Measurements from ENCODE around the gene GK. TPM values are rescaled to one million over a fixed set of nuclear protein-coding genes. Genes with fewer than 3 reads are reported as not detected.
A peak's percentile ranks its signal among the peaks of the same experiment; 100 is the strongest.

Gene GK
- total RNA-seq, 1 donor from 2014 or later = 16.3 TPM

DNA sequence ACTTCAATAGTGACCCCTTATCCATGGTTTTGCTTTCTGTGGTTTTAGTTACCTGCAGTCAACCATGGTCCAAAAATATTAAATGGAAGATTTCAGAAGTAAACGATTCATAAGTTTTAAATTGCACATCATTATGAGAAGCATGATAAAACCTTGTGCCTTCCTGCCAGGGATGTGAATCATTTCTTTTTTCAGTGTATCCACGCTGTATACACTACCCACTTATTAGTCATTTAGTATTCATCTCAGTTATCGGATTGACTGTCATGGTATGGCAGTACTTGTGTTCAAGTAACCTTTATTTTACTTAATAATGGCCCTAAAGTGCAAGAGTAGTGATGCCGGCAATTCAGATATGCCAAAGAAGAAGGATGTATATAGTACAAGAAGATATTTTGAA, 38.0 kb upstream of the GK start:
- Mint-ChIP-seq H3K4me3 (ENCODE audit: low read depth) (no peak overlapping the region), H3K9me3 (ENCODE audit: low read depth) (peaks cover 5% of the 10 kb centered on the region), H3K36me3 (ENCODE audit: insufficient read depth) (no peaks in the 10 kb centered on the region), H3K4me1 (ENCODE audit: low read depth) (peaks cover 6% of the 10 kb centered on the region), H3K27me3 (no peaks in the 10 kb centered on the region), H3K27ac (no peak overlapping the region)
- TF ChIP-seq, protein P1, sequence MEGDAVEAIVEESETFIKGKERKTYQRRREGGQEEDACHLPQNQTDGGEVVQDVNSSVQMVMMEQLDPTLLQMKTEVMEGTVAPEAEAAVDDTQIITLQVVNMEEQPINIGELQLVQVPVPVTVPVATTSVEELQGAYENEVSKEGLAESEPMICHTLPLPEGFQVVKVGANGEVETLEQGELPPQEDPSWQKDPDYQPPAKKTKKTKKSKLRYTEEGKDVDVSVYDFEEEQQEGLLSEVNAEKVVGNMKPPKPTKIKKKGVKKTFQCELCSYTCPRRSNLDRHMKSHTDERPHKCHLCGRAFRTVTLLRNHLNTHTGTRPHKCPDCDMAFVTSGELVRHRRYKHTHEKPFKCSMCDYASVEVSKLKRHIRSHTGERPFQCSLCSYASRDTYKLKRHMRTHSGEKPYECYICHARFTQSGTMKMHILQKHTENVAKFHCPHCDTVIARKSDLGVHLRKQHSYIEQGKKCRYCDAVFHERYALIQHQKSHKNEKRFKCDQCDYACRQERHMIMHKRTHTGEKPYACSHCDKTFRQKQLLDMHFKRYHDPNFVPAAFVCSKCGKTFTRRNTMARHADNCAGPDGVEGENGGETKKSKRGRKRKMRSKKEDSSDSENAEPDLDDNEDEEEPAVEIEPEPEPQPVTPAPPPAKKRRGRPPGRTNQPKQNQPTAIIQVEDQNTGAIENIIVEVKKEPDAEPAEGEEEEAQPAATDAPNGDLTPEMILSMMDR (IDR thresholded peaks at IDR 0.05; ENCODE audit: unreplicated experiment) = no peak
- no peak for DNase-seq (ENCODE audit: low spot score, unreplicated experiment)

DNA sequence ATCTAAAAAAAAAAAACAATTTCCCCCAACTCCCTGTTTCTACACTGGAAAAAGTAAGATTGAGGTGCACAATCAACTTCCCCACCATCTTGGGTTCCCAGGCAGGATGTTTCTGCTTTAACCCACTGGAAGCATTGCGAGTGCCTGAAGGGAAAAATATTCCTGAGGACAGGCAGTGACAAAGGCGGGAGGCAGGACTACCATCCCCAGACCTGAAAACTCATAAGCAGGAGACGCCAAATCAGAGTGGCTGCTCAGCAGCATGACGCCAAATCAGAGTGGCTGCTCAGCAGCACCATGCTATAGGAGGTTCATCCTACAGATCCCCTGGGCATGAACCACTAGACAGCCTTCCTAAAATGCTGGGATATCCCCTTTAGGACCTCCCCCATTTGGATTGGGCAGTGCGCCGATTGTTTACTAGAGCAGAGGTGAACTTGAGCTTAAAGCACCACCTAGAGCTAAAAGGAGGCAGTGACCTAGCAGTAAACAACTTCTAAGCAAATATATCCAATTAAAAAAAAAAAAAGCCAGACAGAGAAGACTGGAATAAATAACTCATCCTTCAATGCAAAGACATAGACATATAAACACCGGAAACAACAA, 35.0 kb upstream of the GK start:
- TF ChIP-seq, protein P1 (IDR thresholded peaks at IDR 0.05; ENCODE audit: unreplicated experiment) = peak; percentile 8
- Mint-ChIP-seq H3K36me3 (ENCODE audit: insufficient read depth) (no peaks in the 10 kb centered on the region), H3K4me3 (ENCODE audit: low read depth) (no peak overlapping the region), H3K27ac (no peak overlapping the region), H3K27me3 (no peaks in the 10 kb centered on the region), H3K4me1 (ENCODE audit: low read depth) (no peaks in the 10 kb centered on the region), H3K9me3 (ENCODE audit: low read depth) (peaks cover 14% of the 10 kb centered on the region)
- no peak for DNase-seq (ENCODE audit: low spot score, unreplicated experiment)

DNA sequence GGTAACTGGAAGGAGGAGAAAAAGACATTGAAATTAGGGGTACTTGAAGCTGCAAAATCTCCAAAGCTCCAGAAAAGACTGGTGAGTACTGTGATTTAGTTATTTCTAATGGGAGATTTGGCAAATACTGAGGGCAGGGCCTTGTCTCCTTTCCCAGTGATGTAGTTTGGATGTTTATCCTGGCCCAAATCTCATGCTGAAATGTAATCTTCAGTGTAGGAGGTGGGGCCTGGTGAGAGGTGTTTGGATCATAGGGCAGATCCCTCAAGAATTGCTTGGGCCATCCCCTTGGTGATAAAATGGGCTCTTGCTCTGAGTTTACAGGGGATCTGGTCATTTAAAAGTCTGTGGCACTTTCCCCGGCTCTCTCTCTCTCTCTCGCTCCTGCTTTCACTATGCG, 33.1 kb upstream of the GK start:
- no peak for DNase-seq (ENCODE audit: low spot score, unreplicated experiment)
- no peaks in the 10 kb centered on the region for H3K4me1 Mint-ChIP-seq (ENCODE audit: low read depth)
- no peaks in the 10 kb centered on the region for H3K27me3 Mint-ChIP-seq
- peaks cover 20% of the 10 kb centered on the region for H3K9me3 Mint-ChIP-seq (ENCODE audit: low read depth)
- H3K27ac Mint-ChIP-seq = no peak overlapping the region
- H3K4me3 Mint-ChIP-seq (ENCODE audit: low read depth) = no peak overlapping the region
- TF ChIP-seq, protein P1 (IDR thresholded peaks at IDR 0.05; ENCODE audit: unreplicated experiment) = no peak
- no peaks in the 10 kb centered on the region for H3K36me3 Mint-ChIP-seq (ENCODE audit: insufficient read depth)

DNA sequence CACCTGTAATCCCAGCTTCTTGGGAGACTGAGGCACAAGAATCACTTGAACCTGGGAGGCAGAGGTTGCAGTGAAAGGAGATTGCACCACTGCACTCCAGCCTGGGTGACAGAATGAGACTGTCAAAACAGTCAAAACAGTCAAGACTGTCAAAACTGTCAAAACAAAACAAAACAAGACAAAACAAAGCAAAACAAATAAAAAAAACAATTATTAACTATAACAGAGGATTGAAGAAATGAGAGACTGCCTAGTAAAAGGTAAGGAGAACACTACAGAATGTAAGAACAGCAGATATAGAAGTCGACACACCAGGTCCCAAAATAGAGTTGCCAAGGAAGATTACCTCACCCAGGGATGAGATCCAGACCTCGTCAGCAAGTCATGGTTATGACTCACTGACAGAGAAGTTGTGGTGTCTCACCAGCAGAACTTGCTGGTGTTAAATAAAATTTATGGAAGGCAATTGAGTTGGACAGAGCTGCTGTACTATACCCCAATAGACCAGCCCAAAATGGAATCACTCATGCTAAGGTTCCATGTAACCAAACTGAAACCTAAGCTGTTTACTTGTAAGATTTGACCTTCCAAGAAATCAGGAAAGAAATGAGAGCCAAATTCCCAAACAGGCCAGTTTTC, 32.1 kb upstream of the GK start:
- H3K27ac Mint-ChIP-seq = no peak overlapping the region
- peaks cover 20% of the 10 kb centered on the region for H3K9me3 Mint-ChIP-seq (ENCODE audit: low read depth)
- H3K4me1 Mint-ChIP-seq (ENCODE audit: low read depth) = no peaks in the 10 kb centered on the region
- DNase-seq (ENCODE audit: low spot score, unreplicated experiment) = no peak
- H3K4me3 Mint-ChIP-seq (ENCODE audit: low read depth) = no peak overlapping the region
- no peaks in the 10 kb centered on the region for H3K27me3 Mint-ChIP-seq
- H3K36me3 Mint-ChIP-seq (ENCODE audit: insufficient read depth) = no peaks in the 10 kb centered on the region
- TF ChIP-seq, protein P1 (IDR thresholded peaks at IDR 0.05; ENCODE audit: unreplicated experiment) = no peak

DNA sequence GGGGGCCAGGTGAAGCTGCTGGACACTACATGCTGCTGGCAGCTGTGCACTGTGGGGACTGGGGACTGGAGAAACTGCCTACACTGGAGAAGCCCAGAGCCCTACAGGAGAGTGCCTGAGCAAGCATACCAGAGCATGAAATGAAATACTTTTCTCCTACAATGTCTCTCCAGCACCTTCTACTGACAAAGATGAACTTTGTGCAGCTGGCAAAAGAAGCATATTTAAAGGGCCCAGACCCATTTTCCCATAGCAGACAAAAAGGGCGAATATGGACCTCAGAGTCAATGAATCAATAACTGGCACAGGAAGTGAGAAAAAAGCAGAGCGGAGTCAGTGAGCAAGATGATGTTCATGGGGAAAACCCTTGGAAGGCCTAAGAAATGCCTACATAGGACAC, 30.9 kb upstream of the GK start:
- Mint-ChIP-seq H3K36me3 (ENCODE audit: insufficient read depth) (no peaks in the 10 kb centered on the region), H3K4me1 (ENCODE audit: low read depth) (no peaks in the 10 kb centered on the region), H3K9me3 (ENCODE audit: low read depth) (peaks cover 15% of the 10 kb centered on the region), H3K27ac (no peak overlapping the region), H3K4me3 (ENCODE audit: low read depth) (no peak overlapping the region), H3K27me3 (no peaks in the 10 kb centered on the region)
- TF ChIP-seq, protein P1 (IDR thresholded peaks at IDR 0.05; ENCODE audit: unreplicated experiment) = no peak
- no peak for DNase-seq (ENCODE audit: low spot score, unreplicated experiment)
